Right atrium auricular region (tissue), 2 donors: ENCODE data around the gene HSPA5. TPM values are rescaled to one million over a fixed set of nuclear protein-coding genes. Genes with fewer than 3 reads are reported as not detected.

Experiments used
- DNase-seq: peaks from one replicate; pipeline ENCODE4 v3.0.0-alpha.2; 2019; ENCODE audit warnings: low spot score
- H3K27ac ChIP-seq, 2 donors: fragments of 200-600 bp; sonication (generic); 1 replicate in 1 of 2; 2 replicates in 1 of 2; pipeline ENCODE4 v1.5.1; 2016 to 2019
- H3K27me3 ChIP-seq, 2 donors: fragments of 200-600 bp; sonication (generic); one replicate each; pipeline versions ENCODE4 v1.5.1 to v1.6.0; 2017 to 2019
- H3K36me3 ChIP-seq: fragments of 200-600 bp; sonication (generic); one replicate; pipeline ENCODE4 v1.5.1; 2016
- H3K4me1 ChIP-seq, 2 donors: fragments of 200-600 bp; sonication (generic); one replicate each; pipeline versions ENCODE4 v1.5.1 to v1.6.0; 2017 to 2019
- H3K4me3 ChIP-seq, 2 donors: fragments of 200-600 bp; sonication (generic); 1 replicate in 1 of 2; 2 replicates in 1 of 2; pipeline ENCODE4 v1.5.1; 2017 to 2019; ENCODE audit warnings: mild to moderate bottlenecking in 1 of 2, moderate library complexity in 1 of 2
- H3K9me3 ChIP-seq, 2 donors: fragments of 200-600 bp; sonication (generic); one replicate each; pipeline ENCODE4 v1.5.1; 2019
- total RNA-seq, 2 donors: library from RNA; depleted of rRNA; stranded (reverse); fragments of >200 nt; gene quantifications; one replicate each; pipeline ENCODE4 v1.1.0, GENCODE V29; 2016
- TF ChIP-seq, protein P1 (sequence below), 2 donors: fragments of 200-600 bp; sonication (generic); IDR thresholded peaks; one replicate each; pipeline ENCODE4 v1.5.1; 2019; ENCODE audit warnings: antibody characterized with exemption in 2 of 2

HSPA5 gene
- total RNA-seq, 2 donors from 2014 or later = 128 to 162 TPM

DNA sequence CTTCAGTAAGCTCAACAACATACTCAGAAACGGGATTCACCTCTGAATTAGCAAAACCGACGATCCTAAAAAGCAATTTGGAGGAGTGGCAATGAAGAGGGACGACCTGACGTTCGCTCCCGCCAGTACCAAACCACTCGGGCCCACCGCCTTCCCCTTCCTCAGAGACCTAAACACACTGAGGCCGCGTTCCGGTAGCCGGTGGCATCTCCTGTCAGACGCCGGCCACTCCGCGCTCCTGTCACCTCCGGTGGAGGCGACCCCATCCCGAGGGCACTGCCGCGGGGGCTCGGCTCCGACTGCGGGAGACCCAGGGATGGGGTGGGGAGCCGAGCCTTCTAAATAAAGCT, 52.2 kb downstream of the HSPA5 start:
- no peaks in the 10 kb centered on the region for H3K9me3 ChIP-seq
- no peak for DNase-seq
- peak overlapping the region; percentile 94 for H3K4me3 ChIP-seq
- H3K4me1 ChIP-seq = peaks cover 0 to 47% of the 10 kb centered on the region in 2 donors
- no peaks in the 10 kb centered on the region for H3K27me3 ChIP-seq
- TF ChIP-seq, protein P1, sequence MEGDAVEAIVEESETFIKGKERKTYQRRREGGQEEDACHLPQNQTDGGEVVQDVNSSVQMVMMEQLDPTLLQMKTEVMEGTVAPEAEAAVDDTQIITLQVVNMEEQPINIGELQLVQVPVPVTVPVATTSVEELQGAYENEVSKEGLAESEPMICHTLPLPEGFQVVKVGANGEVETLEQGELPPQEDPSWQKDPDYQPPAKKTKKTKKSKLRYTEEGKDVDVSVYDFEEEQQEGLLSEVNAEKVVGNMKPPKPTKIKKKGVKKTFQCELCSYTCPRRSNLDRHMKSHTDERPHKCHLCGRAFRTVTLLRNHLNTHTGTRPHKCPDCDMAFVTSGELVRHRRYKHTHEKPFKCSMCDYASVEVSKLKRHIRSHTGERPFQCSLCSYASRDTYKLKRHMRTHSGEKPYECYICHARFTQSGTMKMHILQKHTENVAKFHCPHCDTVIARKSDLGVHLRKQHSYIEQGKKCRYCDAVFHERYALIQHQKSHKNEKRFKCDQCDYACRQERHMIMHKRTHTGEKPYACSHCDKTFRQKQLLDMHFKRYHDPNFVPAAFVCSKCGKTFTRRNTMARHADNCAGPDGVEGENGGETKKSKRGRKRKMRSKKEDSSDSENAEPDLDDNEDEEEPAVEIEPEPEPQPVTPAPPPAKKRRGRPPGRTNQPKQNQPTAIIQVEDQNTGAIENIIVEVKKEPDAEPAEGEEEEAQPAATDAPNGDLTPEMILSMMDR (IDR thresholded peaks at IDR 0.05) = no peak
- peak overlapping the region; percentile 91 to 93 for H3K27ac ChIP-seq
- no peaks in the 10 kb centered on the region for H3K36me3 ChIP-seq

Other genes with a start within 250 kb of the HSPA5 start
- 1 to 10 TPM; 4.0 to 5.3 TPM for gene SCAI, start 97.8 kb downstream of the HSPA5 start, total RNA-seq
- gene PPP6C, start 51.5 kb downstream of the HSPA5 start, total RNA-seq = 10 to 100 TPM; 28.5 to 32.9 TPM
- gene RABEPK, start 40.8 kb downstream of the HSPA5 start, total RNA-seq = 10 to 100 TPM in 1 of 2 donors, 1 to 10 TPM in 1; 7.5 to 12.1 TPM
- 10 to 100 TPM; 26.0 to 30.5 TPM for gene GAPVD1, start 20.5 kb upstream of the HSPA5 start, total RNA-seq